ENCODE data around the gene ELP6.

ELP6 gene

GRCh38 chr3:47520756-47521155 is 7.2 kb upstream of the ELP6 start:
- TF ChIP-seq CTCF (IDR thresholded peaks at IDR 0.05; ENCODE audit: low read length) (no peak), EZH2 (IDR thresholded peaks at IDR 0.05; ENCODE audit: borderline replicate concordance, low read length) (no peak)
- Histone ChIP-seq H2AFZ (ENCODE audit: low read length) (no peak overlapping the region; the same call in 1 of the 2 replicates), H3K9ac (ENCODE audit: low read length) (no peak overlapping the region), H3K4me1 (ENCODE audit: insufficient read depth, low read length, severe bottlenecking) (peaks cover 6% of the 10 kb centered on the region), H3K4me3 (ENCODE audit: low read depth, low read length, poor library complexity, severe bottlenecking) (no peak overlapping the region), H3K36me3 (ENCODE audit: insufficient read depth, low read length) (no peaks in the 10 kb centered on the region), H3K27me3 (ENCODE audit: insufficient read depth, low read length) (no peaks in the 10 kb centered on the region), H3K4me2 (ENCODE audit: low read length) (no peak overlapping the region), H3K9me2 (ENCODE audit: low read depth, low read length) (no peaks in the 10 kb centered on the region), H3K27ac (ENCODE audit: low read depth, low read length, poor library complexity, severe bottlenecking) (no peak overlapping the region), H4K20me1 (ENCODE audit: insufficient read depth, low read length) (no peaks in the 10 kb centered on the region), H3F3A (ENCODE audit: insufficient read depth, low read length) (peaks cover 2% of the 10 kb centered on the region; the same call in 1 of the 2 replicates), H3K9me3 (ENCODE audit: low read length) (no peaks in the 10 kb centered on the region), H3K79me2 (ENCODE audit: insufficient read depth, low read length) (no peaks in the 10 kb centered on the region)

- TF ChIP-seq CTCF (IDR thresholded peaks at IDR 0.05; ENCODE audit: low read length) (no peak), EZH2 (IDR thresholded peaks at IDR 0.05; ENCODE audit: borderline replicate concordance, low read length) (no peak)
- Histone ChIP-seq H3K4me2 (ENCODE audit: low read length) (no peak overlapping the region), H3K4me1 (ENCODE audit: insufficient read depth, low read length, severe bottlenecking) (peaks cover 9% of the 10 kb centered on the region), H3K27me3 (ENCODE audit: insufficient read depth, low read length) (no peaks in the 10 kb centered on the region), H3K9ac (ENCODE audit: low read length) (no peak overlapping the region), H3K9me2 (ENCODE audit: low read depth, low read length) (no peaks in the 10 kb centered on the region), H2AFZ (ENCODE audit: low read length) (no peak overlapping the region), H3K27ac (ENCODE audit: low read depth, low read length, poor library complexity, severe bottlenecking) (no peak overlapping the region), H3K9me3 (ENCODE audit: low read length) (no peaks in the 10 kb centered on the region), H4K20me1 (ENCODE audit: insufficient read depth, low read length) (no peaks in the 10 kb centered on the region), H3F3A (ENCODE audit: insufficient read depth, low read length) (peaks cover 9% of the 10 kb centered on the region; the same call in 1 of the 2 replicates), H3K79me2 (ENCODE audit: insufficient read depth, low read length) (no peaks in the 10 kb centered on the region), H3K4me3 (ENCODE audit: low read depth, low read length, poor library complexity, severe bottlenecking) (no peak overlapping the region), H3K36me3 (ENCODE audit: insufficient read depth, low read length) (no peaks in the 10 kb centered on the region)
Measured at GRCh38 chr3:47517937-47518336, 4.4 kb upstream of the ELP6 start.

GRCh38 chr3:47515864-47516319 is 2.4 kb upstream of the ELP6 start:
- Histone ChIP-seq H3K9ac (ENCODE audit: low read length) (no peak overlapping the region), H3K4me1 (ENCODE audit: insufficient read depth, low read length, severe bottlenecking) (peaks cover 15% of the 10 kb centered on the region), H3K9me3 (ENCODE audit: low read length) (no peaks in the 10 kb centered on the region), H4K20me1 (ENCODE audit: insufficient read depth, low read length) (no peaks in the 10 kb centered on the region), H3F3A (ENCODE audit: insufficient read depth, low read length) (peaks cover 9% of the 10 kb centered on the region; the same call in 1 of the 2 replicates), H3K4me3 (ENCODE audit: low read depth, low read length, poor library complexity, severe bottlenecking) (no peak overlapping the region), H2AFZ (ENCODE audit: low read length) (no peak overlapping the region), H3K79me2 (ENCODE audit: insufficient read depth, low read length) (peaks cover 20% of the 10 kb centered on the region), H3K4me2 (ENCODE audit: low read length) (no peak overlapping the region), H3K27me3 (ENCODE audit: insufficient read depth, low read length) (no peaks in the 10 kb centered on the region), H3K36me3 (ENCODE audit: insufficient read depth, low read length) (peaks cover 11% of the 10 kb centered on the region; the same call in 1 of the 2 replicates), H3K27ac (ENCODE audit: low read depth, low read length, poor library complexity, severe bottlenecking) (no peak overlapping the region), H3K9me2 (ENCODE audit: low read depth, low read length) (no peaks in the 10 kb centered on the region)
- TF ChIP-seq CTCF (IDR thresholded peaks at IDR 0.05; ENCODE audit: low read length) (no peak), EZH2 (IDR thresholded peaks at IDR 0.05; ENCODE audit: borderline replicate concordance, low read length) (no peak)
